GM23338 (cell line): ENCODE data around the gene ADCYAP1. TPM values are rescaled to one million over a fixed set of nuclear protein-coding genes. Genes with fewer than 3 reads are reported as not detected.

ENCODE experiments used
- ATAC-seq: fragments of 200-7000 bp; cut with Tn5 transposase; 3 replicates; pipeline ENCODE4 v1.9.1; 2020
- DNase-seq: peaks from one replicate; pipeline ENCODE4 v3.0.0-alpha.2; 2015; ENCODE audit warnings: low spot score
- H2AFZ ChIP-seq: fragments of 200-600 bp; sonication (generic); 2 replicates; pipeline ENCODE4 v1.8.0; 2016; ENCODE audit warnings: antibody characterized with exemption, mild to moderate bottlenecking, moderate library complexity
- H3F3A ChIP-seq: fragments of 200-600 bp; sonication (generic); replicated peaks from 2 replicates; pipeline ENCODE4 v1.8.0; 2017; ENCODE audit warnings: antibody characterized with exemption, mixed run types, low read depth
- H3K27ac ChIP-seq: fragments of 200-600 bp; sonication (generic); 2 replicates; pipeline ENCODE4 v1.6.1; 2016; ENCODE audit warnings: low read depth
- H3K27me3 ChIP-seq: fragments of 200-600 bp; sonication (generic); 2 replicates; pipeline ENCODE4 v1.8.0; 2016; ENCODE audit warnings: mild to moderate bottlenecking, mixed run types, moderate library complexity; ENCODE audit not compliant: insufficient read depth
- H3K36me3 ChIP-seq: fragments of 200-600 bp; sonication (generic); 2 replicates; pipeline ENCODE4 v1.8.0; 2016; ENCODE audit warnings: mild to moderate bottlenecking; ENCODE audit not compliant: insufficient read depth
- H3K4me1 ChIP-seq: fragments of 200-600 bp; sonication (generic); 2 replicates; pipeline ENCODE4 v1.8.0; 2016; ENCODE audit warnings: mild to moderate bottlenecking, moderate library complexity; ENCODE audit not compliant: insufficient read depth
- H3K4me2 ChIP-seq: fragments of 200-600 bp; sonication (generic); 2 replicates; pipeline ENCODE4 v1.7.1; 2017; ENCODE audit warnings: mixed run types
- H3K4me3 ChIP-seq: fragments of 200-600 bp; sonication (generic); 2 replicates; pipeline ENCODE4 v1.6.1; 2016; ENCODE audit warnings: mixed run types
- H3K79me2 ChIP-seq: fragments of 200-600 bp; sonication (generic); replicated peaks from 2 replicates; pipeline ENCODE4 v1.8.0; 2017; ENCODE audit warnings: mild to moderate bottlenecking; ENCODE audit not compliant: insufficient read depth
- H3K9me2 ChIP-seq: fragments of 200-600 bp; sonication (generic); 2 replicates; pipeline ENCODE4 v1.8.0; 2017; ENCODE audit not compliant: insufficient read depth
- H4K20me1 ChIP-seq: fragments of 200-600 bp; sonication (generic); replicated peaks from 2 replicates; pipeline ENCODE4 v1.8.0; 2017; ENCODE audit warnings: mild to moderate bottlenecking; ENCODE audit not compliant: insufficient read depth
- H3K27ac Mint-ChIP-seq: 2 replicates; pipeline ENCODE4 v1.8.0; 2020; ENCODE audit warnings: inconsistent platforms, mild to moderate bottlenecking, moderate library complexity, mixed read lengths
- H3K27me3 Mint-ChIP-seq: 3 replicates; pipeline ENCODE4 v1.8.0; 2022; ENCODE audit warnings: low read depth, mild to moderate bottlenecking, moderate library complexity, mixed read lengths, inconsistent platforms; ENCODE audit not compliant: insufficient read depth, poor library complexity
- H3K36me3 Mint-ChIP-seq: 3 replicates; pipeline ENCODE4 v1.8.0; 2021; ENCODE audit warnings: low read depth, mild to moderate bottlenecking, inconsistent platforms, moderate library complexity, mixed read lengths
- H3K4me1 Mint-ChIP-seq: 3 replicates; pipeline ENCODE4 v1.8.0; 2020; ENCODE audit warnings: mild to moderate bottlenecking, inconsistent platforms, mixed read lengths
- H3K4me3 Mint-ChIP-seq: 3 replicates; pipeline ENCODE4 v1.8.0; 2021; ENCODE audit warnings: moderate library complexity, mild to moderate bottlenecking, inconsistent platforms, mixed read lengths
- H3K9me3 Mint-ChIP-seq: 3 replicates; pipeline ENCODE4 v1.8.0; 2020; ENCODE audit warnings: moderate library complexity, mild to moderate bottlenecking, inconsistent platforms, mixed read lengths
- CTCF ChIP-seq, 2 experiments: fragments of 200-600 bp in 1 of 2; sonication (generic) in 1 of 2; conservative IDR thresholded peaks; 2 replicates each; pipeline versions ENCODE4 v1.5.1 to v1.6.1; 2016 to 2017; ENCODE audit warnings: antibody characterized with exemption in 2 of 2, low read depth in 2 of 2, mild to moderate bottlenecking in 2 of 2, moderate library complexity in 1 of 2
- ETS1 ChIP-seq: IDR thresholded peaks from 2 replicates; pipeline ENCODE4 v1.6.1; 2016; ENCODE audit warnings: antibody characterized with exemption
- EZH2phosphoT487 ChIP-seq: fragments of 200-600 bp; sonication (generic); IDR thresholded peaks from one replicate; pipeline ENCODE4 v1.8.1; 2018; ENCODE audit warnings: antibody characterized with exemption; ENCODE audit not compliant: unreplicated experiment
- JUNB ChIP-seq: IDR thresholded peaks from one replicate; pipeline ENCODE4 v1.6.1; 2016; ENCODE audit warnings: antibody characterized with exemption; ENCODE audit not compliant: unreplicated experiment
- NANOG ChIP-seq: IDR thresholded peaks from 2 replicates; pipeline ENCODE4 v1.6.1; 2016; ENCODE audit warnings: antibody characterized with exemption, borderline replicate concordance
- POLR2AphosphoS5 ChIP-seq: IDR thresholded peaks from 2 replicates; pipeline ENCODE4 v1.6.1; 2016; ENCODE audit warnings: antibody characterized with exemption, low read depth
- REST ChIP-seq: IDR thresholded peaks from one replicate; pipeline ENCODE4 v1.6.1; 2018; ENCODE audit warnings: antibody characterized with exemption; ENCODE audit not compliant: unreplicated experiment
- STAT1 ChIP-seq: IDR thresholded peaks from one replicate; pipeline ENCODE4 v1.6.1; 2016; ENCODE audit warnings: antibody characterized with exemption; ENCODE audit not compliant: unreplicated experiment
- ZNF114 ChIP-seq: fragments of 250-450 bp; sonication (Bioruptor Pico); IDR thresholded peaks from 2 replicates; pipeline ENCODE4 v1.5.0; 2020; ENCODE audit warnings: mild to moderate bottlenecking, moderate library complexity
- ZNF331 ChIP-seq: fragments of 250-450 bp; sonication (Bioruptor Pico); IDR thresholded peaks from 2 replicates; pipeline ENCODE4 v1.5.0; 2020; ENCODE audit warnings: low read depth, mild to moderate bottlenecking, moderate library complexity
- ZNF462 ChIP-seq: fragments of 250-450 bp; sonication (Bioruptor Pico); IDR thresholded peaks from 2 replicates; pipeline ENCODE4 v1.5.0; 2020; ENCODE audit warnings: mild to moderate bottlenecking, moderate library complexity
- polyA plus RNA-seq: library from polyadenylated mRNA; unstranded; fragments of >200 nt; fragmentation: Nextera tagmentation; extraction: Ambion mirVana; gene quantifications from 2 replicates; pipeline ENCODE4 v1.2.1, GENCODE V29; 2016
- total RNA-seq: library from RNA; depleted of rRNA; stranded (reverse); fragments of >200 nt; shearing (Covaris generic); gene quantifications from 2 replicates; pipeline ENCODE4 v1.2.3, GENCODE V29; 2014

ADCYAP1 gene
- total and polyA plus RNA-seq, 2 experiments from 2014 or later = not detected

- TF ChIP-seq ZNF462 (CRISPR knock-in tag) (no peak), STAT1 (no peak), EZH2phosphoT487 (no peak)
Measured at GRCh38 chr18:923144-923866, 18.6 kb downstream of the ADCYAP1 start (continued).

GRCh38 chr18:924987-925386 lies 20.3 kb downstream of the ADCYAP1 start:
- Histone ChIP-seq H3K27me3 (no peaks in the 10 kb centered on the region), H2AFZ (no peak overlapping the region), H3K79me2 (no peaks in the 10 kb centered on the region), H4K20me1 (no peaks in the 10 kb centered on the region; the same call in 1 of the 2 replicates), H3F3A (no peaks in the 10 kb centered on the region), H3K36me3 (no peaks in the 10 kb centered on the region), H3K4me3 (no peak overlapping the region), H3K4me1 (no peaks in the 10 kb centered on the region), H3K4me2 (no peak overlapping the region), H3K27ac (no peak overlapping the region), H3K9me2 (0 out of 2 replicates have a peak, but pooled peaks cover 9% of the 10 kb centered on the region)
- no peaks in the 10 kb centered on the region for H3K9me3 Mint-ChIP-seq
- DNase-seq (no peak), ATAC-seq (no peak)
- H3K36me3 Mint-ChIP-seq = no peaks in the 10 kb centered on the region
- no peak overlapping the region for H3K4me3 Mint-ChIP-seq
- peaks cover 2% of the 10 kb centered on the region for H3K27me3 Mint-ChIP-seq
- no peaks in the 10 kb centered on the region for H3K4me1 Mint-ChIP-seq
- H3K27ac Mint-ChIP-seq = no peak overlapping the region
- TF ChIP-seq ETS1 = no peak
- no peak for TF ChIP-seq REST
- TF ChIP-seq CTCF (conservative IDR thresholded peaks at IDR 0.05; ENCODE audit: low read depth in 2 of 2) = no peak
- TF ChIP-seq POLR2AphosphoS5 = no peak
- no peak for TF ChIP-seq ZNF331 (CRISPR knock-in tag)
- no peak for TF ChIP-seq NANOG
- no peak for TF ChIP-seq ZNF114 (CRISPR knock-in tag)
- no peak for TF ChIP-seq EZH2phosphoT487
- no peak for TF ChIP-seq JUNB
